Testis (tissue), 3 donors: ENCODE data around the gene PRKAR2B. TPM values are rescaled to one million over a fixed set of nuclear protein-coding genes. Genes with fewer than 3 reads are reported as not detected.

Experiments
- DNase-seq: peaks from one replicate; pipeline ENCODE4 v3.0.0-alpha.2; 2019
- H3K27ac ChIP-seq, 2 donors: fragments of 200-600 bp; sonication (generic); one replicate each; pipeline ENCODE4 v1.5.1; 2019
- H3K27me3 ChIP-seq: fragments of 200-600 bp; sonication (generic); one replicate; pipeline ENCODE4 v1.5.1; 2019
- H3K36me3 ChIP-seq: fragments of 200-600 bp; sonication (generic); one replicate; pipeline ENCODE4 v1.5.1; 2017; ENCODE audit warnings: low read depth; ENCODE audit errors: missing control alignments
- H3K4me1 ChIP-seq: fragments of 200-600 bp; sonication (generic); one replicate; pipeline ENCODE4 v1.5.1; 2019
- H3K4me3 ChIP-seq, 2 donors: fragments of 200-600 bp; sonication (generic); one replicate each; pipeline ENCODE4 v1.5.1; 2017 to 2019
- H3K9me3 ChIP-seq: fragments of 200-600 bp; sonication (generic); one replicate; pipeline ENCODE4 v1.5.1; 2017
- CTCF ChIP-seq, 3 experiments: fragments of 450-650 bp in 2 of 3; fragments of 200-600 bp in 1 of 3; sonication (generic) in 1 of 3; IDR thresholded peaks; one replicate each; pipeline ENCODE4 v1.5.1; 2016 to 2019; ENCODE audit warnings: antibody characterized with exemption in 3 of 3, mild to moderate bottlenecking in 2 of 3, moderate library complexity in 1 of 3
- POLR2A ChIP-seq: fragments of 450-650 bp; IDR thresholded peaks from one replicate; pipeline ENCODE4 v1.6.1; 2017; ENCODE audit warnings: antibody characterized with exemption, mild to moderate bottlenecking, moderate library complexity
- WGBS, 2 donors: methylation state at CpG; one replicate each; pipeline ENCODE4 v1.1.5; 2018; 5-methylcytosine and 5-hydroxymethylcytosine counted together
- intact Hi-C: fragments of 100-400 bp; cut with DNase I; formaldehyde crosslinking; loops from one replicate; pipeline ENCODE4 v1.15.1; 2023; ENCODE audit warnings: low total_unique reads
- polyA plus RNA-seq: library from polyadenylated mRNA; stranded (reverse); fragments of 350-450 nt; fragmentation: Illumina TruSeq; extraction: RNeasy Lipid Tissue Mini Kit (QIAGEN cat#74804); gene quantifications from one replicate; pipeline ENCODE4 v1.2.3, GENCODE V29; 2014; ENCODE audit warnings: low read depth, low replicate concordance; ENCODE audit not compliant: insufficient read depth
- total RNA-seq, 2 donors: library from RNA; depleted of rRNA; stranded (reverse); fragments of >200 nt; gene quantifications; one replicate each; pipeline ENCODE4 v1.2.3, GENCODE V29; 2016

Gene PRKAR2B
- total and polyA plus RNA-seq, 3 donors from 2014 or later: 51.7 to 81.8 (median 66.3) TPM

- intact Hi-C loops: no loop called here
- Histone ChIP-seq H3K4me3 (no peak overlapping the region), H3K36me3 (no peaks in the 10 kb centered on the region), H3K4me1 (no peaks in the 10 kb centered on the region), H3K9me3 (no peaks in the 10 kb centered on the region), H3K27me3 (no peaks in the 10 kb centered on the region), H3K27ac (no peak overlapping the region)
- WGBS, 2 donors: 61 to 62% methylated on average over 4 of the region's 4 CpGs
- peak; percentile 69 for DNase-seq
- peak in 2 of 3 experiments; percentile 40 to 44 for TF ChIP-seq CTCF (IDR thresholded peaks at IDR 0.05)
- no peak for TF ChIP-seq POLR2A
These were observed 157.4 kb downstream of the PRKAR2B start for GRCh38 chr7:107201795-107202450.

- no peak overlapping the region for H3K27ac ChIP-seq
- DNase-seq: no peak
- H3K27me3 ChIP-seq: no peaks in the 10 kb centered on the region
- H3K9me3 ChIP-seq: no peaks in the 10 kb centered on the region
- intact Hi-C loops: no loop called here
- H3K4me3 ChIP-seq: no peak overlapping the region
- 90 to 91% methylated on average over 7 of the region's 7 CpGs for WGBS, 2 donors
- H3K36me3 ChIP-seq: no peaks in the 10 kb centered on the region
- TF ChIP-seq CTCF (IDR thresholded peaks at IDR 0.05) (no peak), POLR2A (no peak)
- no peaks in the 10 kb centered on the region for H3K4me1 ChIP-seq
These were observed 159.1 kb downstream of the PRKAR2B start for GRCh38 chr7:107203607-107204006.

GRCh38 chr7:107206136-107206535 is 161.6 kb downstream of the PRKAR2B start:
- intact Hi-C loops: no loop called here
- Histone ChIP-seq H3K36me3 (no peaks in the 10 kb centered on the region), H3K27me3 (no peaks in the 10 kb centered on the region), H3K9me3 (no peaks in the 10 kb centered on the region), H3K4me1 (no peaks in the 10 kb centered on the region), H3K27ac (no peak overlapping the region), H3K4me3 (no peak overlapping the region)
- TF ChIP-seq POLR2A (no peak), CTCF (IDR thresholded peaks at IDR 0.05) (no peak)
- no peak for DNase-seq
- 88 to 97% methylated on average over 6 of the region's 6 CpGs for WGBS, 2 donors

DNA sequence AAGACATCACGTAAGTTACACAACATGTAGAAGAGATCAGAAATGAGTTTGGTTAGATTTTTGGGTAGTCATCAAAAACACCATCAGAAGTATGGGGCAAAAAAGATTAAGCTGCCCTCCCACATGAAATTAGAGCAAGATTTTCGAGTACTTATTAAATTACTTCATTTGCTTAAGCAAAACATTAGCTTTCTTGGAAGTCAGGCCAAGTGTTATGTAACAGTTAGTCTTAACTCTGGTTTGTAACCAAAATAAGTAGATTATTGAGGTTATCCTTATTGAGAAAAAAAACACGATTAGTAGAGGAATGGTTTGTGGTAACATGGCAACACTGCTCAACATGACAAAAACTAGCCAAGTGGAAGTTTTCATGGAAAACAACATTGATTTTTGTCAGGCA is 162.2 kb downstream of the PRKAR2B start:
- H3K36me3 ChIP-seq: no peaks in the 10 kb centered on the region
- TF ChIP-seq CTCF (IDR thresholded peaks at IDR 0.05) (no peak), POLR2A (no peak)
- no peaks in the 10 kb centered on the region for H3K27me3 ChIP-seq
- H3K4me1 ChIP-seq: no peaks in the 10 kb centered on the region
- no peak overlapping the region for H3K4me3 ChIP-seq
- WGBS, 2 donors: 62% methylated on average over 3 of the region's 3 CpGs
- H3K27ac ChIP-seq: no peak overlapping the region
- intact Hi-C loops: no loop called here
- DNase-seq: no peak
- H3K9me3 ChIP-seq: no peaks in the 10 kb centered on the region

- H3K36me3 ChIP-seq: no peaks in the 10 kb centered on the region
These were observed 163.0 kb downstream of the PRKAR2B start for GRCh38 chr7:107207459-107207858.

More at GRCh38 chr7:107207459-107207858, 163.0 kb downstream of the PRKAR2B start:
- no peaks in the 10 kb centered on the region for H3K27me3 ChIP-seq
- no peak overlapping the region for H3K27ac ChIP-seq
- DNase-seq: no peak
- no peak overlapping the region for H3K4me3 ChIP-seq
- H3K4me1 ChIP-seq: no peaks in the 10 kb centered on the region
- TF ChIP-seq POLR2A (no peak), CTCF (IDR thresholded peaks at IDR 0.05) (no peak)
- H3K9me3 ChIP-seq: no peaks in the 10 kb centered on the region
- WGBS, 2 donors: 96 to 100% methylated on average over 5 of the region's 5 CpGs
- intact Hi-C loops: no loop called here
